H4 (cell line): ENCODE measurements around the gene HYAL1. TPM values are rescaled to one million over a fixed set of nuclear protein-coding genes. Genes with fewer than 3 reads are reported as not detected.
A peak's percentile ranks its signal among the peaks of the same experiment; 100 is the strongest.

Source experiments
- DNase-seq: peaks from one replicate; pipeline ENCODE4 v3.0.0-alpha.2; 2015; ENCODE audit warnings: low spot score
- total RNA-seq: library from RNA; depleted of rRNA; stranded (reverse); fragments of >200 nt; shearing (Covaris generic); gene quantifications from 2 replicates; pipeline ENCODE4 v1.2.3, GENCODE V29; 2014

HYAL1 gene
- total RNA-seq, 1 experiment from 2014 or later, result not detected

DNA sequence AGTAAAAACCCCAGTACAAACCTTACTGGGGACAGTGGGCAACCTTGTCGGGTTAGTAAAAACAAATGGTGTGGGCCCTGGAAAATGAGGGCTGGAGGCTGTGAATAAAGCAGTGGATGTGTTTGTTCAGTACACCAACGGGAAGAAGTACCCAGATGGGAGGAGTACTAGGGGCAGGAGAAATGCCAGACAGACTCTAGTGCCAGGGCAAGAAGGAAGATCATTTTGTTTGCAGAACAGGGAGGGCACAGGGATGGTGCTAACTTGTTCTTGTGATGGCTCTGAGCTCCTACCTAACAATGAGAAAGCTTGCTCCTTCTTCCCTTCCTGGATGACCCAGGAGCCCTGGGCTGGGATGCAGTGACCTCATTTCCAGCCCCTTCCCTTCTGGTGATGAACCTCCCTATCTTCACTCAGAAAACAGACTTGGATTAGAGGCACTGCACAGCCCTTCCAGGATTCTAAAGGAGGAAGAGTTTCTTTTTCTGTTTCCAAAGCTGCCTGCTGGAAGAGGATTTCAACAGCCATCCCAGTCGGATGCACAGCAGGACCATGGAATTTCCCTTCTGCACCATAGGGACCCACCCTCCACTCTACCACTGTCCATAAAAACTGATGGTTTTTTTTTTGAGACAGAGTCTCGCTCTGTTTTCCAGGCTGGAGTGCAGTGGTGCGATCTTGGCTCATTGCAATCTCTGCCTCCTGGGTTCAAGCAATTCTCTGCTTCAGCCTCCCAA lies 31.1 kb upstream of the HYAL1 start:
- no peak for DNase-seq

GRCh38 chr3:50333744-50334328 lies 30.5 kb upstream of the HYAL1 start:
- DNase-seq, result no peak

GRCh38 chr3:50331364-50331907 lies 28.1 kb upstream of the HYAL1 start:
- DNase-seq, result no peak

GRCh38 chr3:50330330-50330729 lies 27.0 kb upstream of the HYAL1 start:
- DNase-seq, result no peak

- peak; percentile 91 for DNase-seq
Measured at GRCh38 chr3:50327943-50328691, 24.7 kb upstream of the HYAL1 start, which contains the start of gene TUSC2. Gene TUSC2, minus strand, starts transcription at chr3:50328223. Its CDS starts 124 bp downstream, at chr3:50328099.

DNA sequence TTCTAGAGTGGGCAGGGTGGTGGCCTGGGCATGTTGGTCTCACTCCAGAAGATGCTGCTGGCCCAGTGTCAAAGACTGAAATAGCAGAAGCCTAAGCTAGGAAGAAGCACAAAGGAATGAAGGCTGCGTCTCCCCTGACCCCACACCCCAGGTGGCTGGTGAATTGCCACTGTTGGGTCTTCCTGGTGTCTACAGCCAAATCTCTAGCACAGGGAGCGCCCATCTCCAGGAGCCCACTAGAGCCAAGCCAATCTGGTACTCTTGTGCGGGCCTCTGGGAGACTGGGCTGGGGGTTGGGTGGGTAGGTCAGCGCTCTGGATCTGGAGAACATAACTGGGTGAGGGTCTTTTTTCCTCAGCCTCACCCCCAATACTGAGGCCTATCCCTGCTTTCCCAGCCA lies 23.8 kb upstream of the HYAL1 start:
- DNase-seq, result no peak

DNA sequence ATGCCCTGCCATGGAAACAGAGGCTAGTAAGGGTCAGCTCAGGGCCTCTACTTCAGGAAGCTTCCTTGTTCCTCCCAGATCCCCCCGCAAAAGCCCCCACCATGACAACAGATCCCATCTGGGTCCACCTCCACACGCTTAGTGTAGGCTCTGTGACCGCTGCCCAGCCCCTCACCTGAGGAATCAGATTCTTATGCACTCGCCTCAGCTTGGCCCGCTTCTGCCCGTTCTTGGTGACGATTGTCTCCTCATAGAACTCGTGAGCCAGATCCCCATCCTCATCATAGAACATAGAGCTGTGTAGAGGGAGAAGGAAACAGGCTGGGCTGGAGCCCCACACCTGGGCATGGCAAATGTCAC lies 22.8 kb upstream of the HYAL1 start:
- no peak for DNase-seq

GRCh38 chr3:50325497-50326181 lies 22.3 kb upstream of the HYAL1 start:
- DNase-seq, result no peak

- no peak for DNase-seq
Measured at GRCh38 chr3:50325113-50325480, 21.7 kb upstream of the HYAL1 start.

- no peak for DNase-seq
Measured at GRCh38 chr3:50324351-50325112, 21.2 kb upstream of the HYAL1 start.

DNA sequence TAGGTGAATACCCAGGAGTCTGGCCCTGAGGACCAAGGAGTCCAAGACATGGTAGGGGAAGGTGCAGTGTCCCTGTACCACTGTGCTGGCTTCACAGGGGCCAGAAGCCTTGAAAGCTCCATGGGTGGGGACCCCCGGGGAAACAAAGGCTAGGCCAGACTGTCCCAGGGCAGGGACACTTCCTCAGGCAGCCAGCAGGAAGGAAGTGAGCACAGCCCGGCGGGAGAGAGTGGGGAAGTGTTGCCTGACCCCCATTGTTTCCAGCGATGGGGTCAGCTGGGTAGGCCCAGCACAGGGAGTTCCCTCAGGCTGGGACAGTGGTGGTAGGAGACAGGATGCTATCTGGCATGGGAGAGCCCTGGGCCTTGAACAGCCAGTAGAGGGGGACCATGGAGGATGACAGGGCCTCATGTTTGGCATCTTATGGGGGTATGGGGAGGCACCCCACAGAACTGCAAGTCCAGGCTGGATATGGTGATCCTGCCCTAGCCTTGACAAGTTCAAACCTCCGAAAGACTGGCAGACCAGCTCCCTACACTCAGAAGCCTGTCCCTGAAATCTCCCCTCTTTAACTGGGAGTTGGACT lies 20.3 kb upstream of the HYAL1 start:
- DNase-seq, result no peak

GRCh38 chr3:50323092-50323600 lies 19.8 kb upstream of the HYAL1 start:
- no peak for DNase-seq

DNA sequence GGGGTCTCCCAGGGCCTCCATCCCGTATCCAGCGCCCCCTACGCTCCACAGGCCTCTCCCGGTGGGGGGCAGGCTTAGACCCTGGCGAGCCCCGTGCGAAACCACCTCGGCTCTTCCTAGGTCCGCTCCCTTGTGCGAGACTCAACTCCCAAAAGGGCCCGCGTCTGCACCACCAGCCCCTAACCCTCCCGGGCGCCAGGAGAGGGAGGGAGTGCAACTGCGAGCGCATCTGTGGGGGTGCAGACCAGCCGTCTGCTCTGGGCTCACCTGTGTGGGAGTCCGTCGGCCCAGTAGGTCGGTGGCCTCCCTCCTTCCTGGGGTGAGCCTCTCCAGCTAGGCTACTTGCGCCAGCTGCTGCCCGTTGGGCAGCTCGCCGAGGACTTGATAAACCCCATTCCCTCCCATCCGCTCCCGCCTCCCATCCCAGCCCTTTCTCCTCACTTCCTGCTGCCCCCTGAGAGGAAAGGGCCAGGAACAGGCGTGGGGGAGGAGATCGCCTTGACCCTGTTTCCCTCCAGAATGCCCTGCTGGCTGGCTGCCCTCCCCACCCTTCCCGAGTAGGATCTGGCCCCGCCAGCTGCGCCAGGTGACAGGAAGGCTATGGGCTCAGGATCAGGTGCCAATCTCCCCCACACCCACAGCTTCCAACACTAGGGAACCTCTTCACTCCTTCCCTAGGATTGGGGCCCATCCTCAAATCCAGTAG lies 19.2 kb upstream of the HYAL1 start, which contains the start of gene HYAL2:
Gene HYAL2, minus strand, starts transcription at position 360 of the 706 bp plus-strand sequence. CDS start 2,256 bp downstream, outside the sequence.
- no peak for DNase-seq

DNA sequence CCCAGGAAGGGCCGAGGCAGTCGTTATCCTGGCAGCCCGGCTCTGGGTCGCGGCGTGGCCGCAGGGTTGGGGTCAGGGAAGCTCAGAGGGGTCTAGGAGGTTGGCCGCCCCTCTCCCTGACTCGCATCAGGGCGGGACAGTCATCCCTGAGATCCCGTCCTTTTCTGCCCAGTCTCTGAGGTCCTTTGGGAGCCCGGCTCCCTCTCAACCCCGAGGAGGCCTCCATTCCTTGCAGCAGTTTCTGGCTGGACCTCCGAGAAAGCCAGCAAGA lies 18.7 kb upstream of the HYAL1 start:
- no peak for DNase-seq

- peak; percentile 75 for DNase-seq
Measured at GRCh38 chr3:50321336-50322114, 18.2 kb upstream of the HYAL1 start.

DNA sequence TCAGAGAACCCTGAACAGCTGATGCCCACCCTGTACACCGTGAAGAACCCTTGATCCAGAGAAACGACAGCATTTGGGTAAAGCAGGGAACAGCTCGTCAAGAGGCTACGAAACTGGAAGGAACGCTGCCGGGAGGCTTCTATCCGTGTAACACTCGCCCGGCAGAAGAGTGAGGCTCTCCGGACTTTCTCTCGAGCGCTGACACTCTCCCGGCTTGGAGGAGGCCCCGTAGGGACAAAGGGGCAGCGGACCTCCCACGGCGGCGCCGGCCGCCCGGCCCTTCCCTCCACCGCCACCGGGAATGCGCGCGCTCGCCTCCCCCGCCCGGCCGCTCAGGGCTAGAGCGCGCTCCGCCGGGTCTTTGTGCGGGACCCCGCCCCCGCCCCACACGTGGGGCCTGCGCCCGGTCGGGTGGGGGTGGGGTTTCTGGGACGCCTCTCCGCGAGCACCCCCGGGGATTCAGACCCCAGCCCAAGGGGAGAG lies 17.5 kb upstream of the HYAL1 start:
- no peak for DNase-seq

- DNase-seq, result no peak
Measured at GRCh38 chr3:50319894-50320625, 16.7 kb upstream of the HYAL1 start.

DNA sequence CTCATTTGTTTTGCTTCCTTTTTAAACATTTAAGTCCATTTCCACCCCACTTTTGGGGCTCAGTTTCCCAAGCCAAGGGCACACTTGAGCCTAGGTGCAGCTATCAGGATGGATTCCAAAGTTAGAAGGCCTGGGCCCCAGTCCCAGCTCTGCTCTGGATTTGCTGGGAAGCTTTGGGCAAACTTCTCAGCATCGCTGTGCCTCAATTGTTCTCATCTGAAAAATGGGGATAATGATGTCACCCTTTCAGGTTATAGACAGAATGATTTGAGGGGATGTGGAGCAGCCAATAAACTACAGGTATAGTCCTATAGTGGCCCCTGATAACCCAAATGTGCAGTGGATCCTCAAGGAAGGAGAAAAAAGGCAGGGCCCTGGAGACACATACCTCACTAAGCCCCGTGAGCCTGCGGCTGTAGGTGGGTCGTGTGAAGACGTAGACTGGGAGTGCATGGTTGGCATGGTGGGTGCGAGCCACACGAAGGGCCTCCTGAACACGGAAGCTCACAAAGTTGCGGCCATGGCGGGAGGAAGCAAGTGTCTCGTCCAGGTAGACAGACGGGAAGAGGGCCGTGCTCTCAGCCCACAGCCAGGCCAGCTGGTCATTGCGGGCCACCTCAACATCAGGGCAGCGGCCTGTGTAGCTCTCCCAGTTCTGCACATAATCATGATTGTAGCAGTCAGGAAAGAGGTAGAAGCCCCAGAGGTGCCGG lies 16.0 kb upstream of the HYAL1 start:
- DNase-seq, result no peak
